ENCODE data around the gene REM1.

- TF ChIP-seq CTCF (IDR thresholded peaks at IDR 0.05; ENCODE audit: low read depth, low read length, poor library complexity, severe bottlenecking) (no peak), EZH2phosphoT487 (IDR thresholded peaks at IDR 0.05; ENCODE audit: borderline replicate concordance, low read length) (no peak)
Measured at GRCh38 chr20:31508517-31509244, 33.6 kb downstream of the REM1 start.

Data from DOHH2 (cell line).